B cell (primary cell): ENCODE results near the gene TRIO. TPM values are rescaled to one million over a fixed set of nuclear protein-coding genes. Genes with fewer than 3 reads are reported as not detected.
A peak's percentile ranks its signal among the peaks of the same experiment; 100 is the strongest.

Experiments
- ATAC-seq: fragments of 200-7000 bp; cut with Tn5 transposase; one replicate; pipeline ENCODE4 v1.10.0; 2021; ENCODE audit warnings: low read depth, mild to moderate bottlenecking, moderate number of reproducible peaks, moderate library complexity
- CTCF ChIA-PET: fragments of 350-600 bp; sonication (Branson Sonifier 250); formaldehyde crosslinking; loops from one replicate; lab custom pipeline; 2021; ENCODE audit warnings: antibody characterized with exemption, inconsistent platforms; lab: Charles Lee
- POLR2A ChIA-PET: fragments of 350-600 bp; sonication (Branson Sonifier 250); formaldehyde crosslinking; loops from one replicate; lab custom pipeline; 2021; ENCODE audit warnings: antibody characterized with exemption; lab: Charles Lee
- DNase-seq: peaks from one replicate; pipeline ENCODE4 v3.0.0; 2013
- H2AFZ ChIP-seq: 2 replicates; pipeline ENCODE4 v1.6.1; 2012; ENCODE audit warnings: mild to moderate bottlenecking, low read depth, low read length; ENCODE audit not compliant: insufficient read depth, poor library complexity, severe bottlenecking
- H3K27ac ChIP-seq, 2 donors: 1 replicate in 1 of 2; 2 replicates in 1 of 2; pipeline ENCODE4 v1.5.1; 2012 to 2013; ENCODE audit warnings: low read length in 2 of 2, mild to moderate bottlenecking in 2 of 2, moderate library complexity in 1 of 2
- H3K27me3 ChIP-seq, 4 experiments: fragments of 200-600 bp in 1 of 4; sonication (generic) in 1 of 4; replicated peaks in 1 of 4; 1 replicate in 2 of 4; 2 replicates in 2 of 4; pipeline versions ENCODE4 v1.6.1 to v1.7.0; 2013 to 2016; ENCODE audit warnings: low read length in 3 of 4, mild to moderate bottlenecking in 2 of 4, mixed read lengths in 1 of 4, moderate library complexity in 1 of 4; ENCODE audit not compliant: insufficient read depth in 4 of 4, control insufficient read depth in 3 of 4; ENCODE audit errors: control extremely low read depth in 1 of 4
- H3K36me3 ChIP-seq, 2 experiments: replicated peaks in 1 of 2; 1 replicate in 1 of 2; 2 replicates in 1 of 2; pipeline versions ENCODE4 v1.6.1 to v1.7.1; 2013; ENCODE audit warnings: low read length in 1 of 2; ENCODE audit not compliant: insufficient read depth in 2 of 2, control insufficient read depth in 1 of 2; ENCODE audit errors: control extremely low read depth in 1 of 2, extremely low read depth in 1 of 2
- H3K4me1 ChIP-seq, 2 donors: fragments of 200-600 bp in 1 of 2; sonication (generic) in 1 of 2; 1 replicate in 1 of 2; 2 replicates in 1 of 2; pipeline versions ENCODE4 v1.5.1 to v1.6.1; 2013 to 2017; ENCODE audit warnings: low read length in 2 of 2; ENCODE audit not compliant: control insufficient read depth in 2 of 2, insufficient read depth in 2 of 2
- H3K4me2 ChIP-seq: replicated peaks from 2 replicates; pipeline ENCODE3; 2012; ENCODE audit warnings: mild to moderate bottlenecking, low read depth, low read length; ENCODE audit not compliant: poor library complexity, severe bottlenecking
- H3K4me3 ChIP-seq, 5 experiments: fragments of 200-600 bp in 1 of 5; sonication (generic) in 1 of 5; 1 replicate in 3 of 5; 2 replicates in 2 of 5; pipeline versions ENCODE4 v1.5.1 to v1.7.0; 2011 to 2016; ENCODE audit warnings: low read length in 4 of 5, mild to moderate bottlenecking in 4 of 5, low read depth in 2 of 5, control low read depth in 1 of 5, moderate library complexity in 1 of 5; ENCODE audit not compliant: insufficient read depth in 1 of 5; ENCODE audit errors: control extremely low read depth in 1 of 5, extremely low read depth in 1 of 5
- H3K79me2 ChIP-seq: fragments of 200-600 bp; sonication (generic); one replicate; pipeline ENCODE4 v1.6.0; 2016; ENCODE audit warnings: low read length; ENCODE audit not compliant: control insufficient read depth, insufficient read depth
- H3K9ac ChIP-seq: fragments of 200-600 bp; sonication (generic); 2 replicates; pipeline ENCODE4 v1.6.1; 2017; ENCODE audit warnings: mild to moderate bottlenecking, low read length, moderate library complexity
- H3K9me3 ChIP-seq, 3 donors: one replicate each; pipeline versions ENCODE4 v1.6.1 to v1.7.1; 2013; ENCODE audit warnings: low read length in 2 of 3; ENCODE audit not compliant: control insufficient read depth in 2 of 3, insufficient read depth in 1 of 3; ENCODE audit errors: control extremely low read depth in 1 of 3
- H4K20me1 ChIP-seq: 2 replicates; pipeline ENCODE4 v1.6.0; 2012; ENCODE audit warnings: mild to moderate bottlenecking, low read length; ENCODE audit not compliant: insufficient read depth, control insufficient read depth, poor library complexity, severe bottlenecking
- H3K27ac Mint-ChIP-seq: one replicate; pipeline ENCODE4 v1.8.0; 2021; ENCODE audit warnings: mixed read lengths
- H3K27me3 Mint-ChIP-seq: one replicate; pipeline ENCODE4 v1.8.0; 2021; ENCODE audit warnings: mixed read lengths
- H3K4me1 Mint-ChIP-seq: one replicate; pipeline ENCODE4 v1.8.0; 2021; ENCODE audit warnings: mixed read lengths
- H3K4me3 Mint-ChIP-seq: one replicate; pipeline ENCODE4 v1.8.0; 2021; ENCODE audit warnings: mixed read lengths
- H3K9me3 Mint-ChIP-seq: one replicate; pipeline ENCODE4 v1.8.0; 2022; ENCODE audit warnings: mixed read lengths; ENCODE audit not compliant: insufficient read depth
- EZH2 ChIP-seq: IDR thresholded peaks from 2 replicates; pipeline ENCODE4 v1.6.1; 2012; ENCODE audit warnings: borderline replicate concordance, low read depth, mild to moderate bottlenecking, moderate library complexity, low read length; ENCODE audit not compliant: insufficient read depth, poor library complexity, severe bottlenecking
- WGBS: methylation state at CpG from one replicate; pipeline ENCODE4 v1.1.5; 2013; ENCODE audit warnings: missing lambda C conversion rate; ENCODE audit not compliant: insufficient coverage; 5-methylcytosine and 5-hydroxymethylcytosine counted together
- intact Hi-C: fragments of 100-400 bp; cut with micrococcal nuclease; formaldehyde crosslinking; loops from one replicate; pipeline ENCODE4 v1.10.0; 2022
- polyA plus RNA-seq: library from polyadenylated mRNA; depleted of rRNA; stranded (reverse); fragments of >200 nt; gene quantifications from 2 replicates; pipeline ENCODE4 v1.2.3, GENCODE V29; 2012
- total RNA-seq, 2 donors: library from RNA; stranded (reverse); fragments of 120-200 nt in 1 of 2; gene quantifications; 1 replicate in 1 of 2; 2 replicates in 1 of 2; pipeline versions ENCODE4 v1.2.3 to v1.2.4, GENCODE V29; 2013 to 2022
- TF ChIP-seq, protein P1 (sequence below): fragments of 200-600 bp; IDR thresholded peaks from one replicate; pipeline ENCODE4 v1.8.0; 2022; ENCODE audit warnings: antibody characterized with exemption, mild to moderate bottlenecking

Gene TRIO
- total and polyA plus RNA-seq, 2 donors (not counting 1 experiment from before 2014, with no cell fraction given) = 90.5 to 479 TPM

GRCh38 chr5:14167211-14167845 is 24.2 kb downstream of the TRIO start:
- Mint-ChIP-seq H3K4me1 (peaks cover 79% of the 10 kb centered on the region), H3K27ac (peak overlapping the region; percentile 90), H3K27me3 (no peaks in the 10 kb centered on the region), H3K9me3 (no peaks in the 10 kb centered on the region), H3K4me3 (peak overlapping the region; percentile 85)
- Histone ChIP-seq H3K9me3 (peaks cover 0 to 5% (median 3%) of the 10 kb centered on the region in 3 donors), H3K4me3 (peak overlapping the region in 1 of 5 experiments; percentile 62), H3K36me3 (no peaks in the 10 kb centered on the region), H3K79me2 (peaks cover 100% of the 10 kb centered on the region), H2AFZ (no peak overlapping the region), H3K4me2 (peak overlapping the region; percentile 66), H3K27ac (peak overlapping the region; percentile 65 to 83), H3K4me1 (peaks cover 55% of the 10 kb centered on the region in 2 donors), H4K20me1 (no peaks in the 10 kb centered on the region), H3K9ac (peak overlapping the region; percentile 57), H3K27me3 (no peaks in the 10 kb centered on the region)
- DNase-seq (no peak), ATAC-seq (peak; percentile 37)
- TF ChIP-seq EZH2 = no peak
- TF ChIP-seq, protein P1, sequence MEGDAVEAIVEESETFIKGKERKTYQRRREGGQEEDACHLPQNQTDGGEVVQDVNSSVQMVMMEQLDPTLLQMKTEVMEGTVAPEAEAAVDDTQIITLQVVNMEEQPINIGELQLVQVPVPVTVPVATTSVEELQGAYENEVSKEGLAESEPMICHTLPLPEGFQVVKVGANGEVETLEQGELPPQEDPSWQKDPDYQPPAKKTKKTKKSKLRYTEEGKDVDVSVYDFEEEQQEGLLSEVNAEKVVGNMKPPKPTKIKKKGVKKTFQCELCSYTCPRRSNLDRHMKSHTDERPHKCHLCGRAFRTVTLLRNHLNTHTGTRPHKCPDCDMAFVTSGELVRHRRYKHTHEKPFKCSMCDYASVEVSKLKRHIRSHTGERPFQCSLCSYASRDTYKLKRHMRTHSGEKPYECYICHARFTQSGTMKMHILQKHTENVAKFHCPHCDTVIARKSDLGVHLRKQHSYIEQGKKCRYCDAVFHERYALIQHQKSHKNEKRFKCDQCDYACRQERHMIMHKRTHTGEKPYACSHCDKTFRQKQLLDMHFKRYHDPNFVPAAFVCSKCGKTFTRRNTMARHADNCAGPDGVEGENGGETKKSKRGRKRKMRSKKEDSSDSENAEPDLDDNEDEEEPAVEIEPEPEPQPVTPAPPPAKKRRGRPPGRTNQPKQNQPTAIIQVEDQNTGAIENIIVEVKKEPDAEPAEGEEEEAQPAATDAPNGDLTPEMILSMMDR = no peak
- WGBS = 82% methylated on average over 2 of the region's 5 CpGs
- ChIA-PET POLR2A (interaction anchor here (1.2 to 1.6 kb wide), 2 partner anchors 21 to 38 kb away, joined by 3 to 10 read pairs; no protein-coding TSS in a partner anchor), CTCF (interaction anchor here (1.4 to 2.0 kb wide), 3 partner anchors 11 to 59 kb away, joined by 3 to 7 read pairs (median 5); no protein-coding TSS in a partner anchor)
- intact Hi-C loops = loop anchor here (1.0 kb wide), 1 partner anchor 12 kb away; no protein-coding TSS in a partner anchor
